NCI-H1417 (cell line): ENCODE measurements around the gene PLIN5.

Experiments used
- DNase-seq, 3 experiments: peaks; one replicate each; lab custom pipeline; 2025; lab: John Stamatoyannopoulos, UW

Gene PLIN5

GRCh38 chr19:4483385-4483784 lies 51.6 kb downstream of the PLIN5 start:
- DNase-seq = no peak

DNA sequence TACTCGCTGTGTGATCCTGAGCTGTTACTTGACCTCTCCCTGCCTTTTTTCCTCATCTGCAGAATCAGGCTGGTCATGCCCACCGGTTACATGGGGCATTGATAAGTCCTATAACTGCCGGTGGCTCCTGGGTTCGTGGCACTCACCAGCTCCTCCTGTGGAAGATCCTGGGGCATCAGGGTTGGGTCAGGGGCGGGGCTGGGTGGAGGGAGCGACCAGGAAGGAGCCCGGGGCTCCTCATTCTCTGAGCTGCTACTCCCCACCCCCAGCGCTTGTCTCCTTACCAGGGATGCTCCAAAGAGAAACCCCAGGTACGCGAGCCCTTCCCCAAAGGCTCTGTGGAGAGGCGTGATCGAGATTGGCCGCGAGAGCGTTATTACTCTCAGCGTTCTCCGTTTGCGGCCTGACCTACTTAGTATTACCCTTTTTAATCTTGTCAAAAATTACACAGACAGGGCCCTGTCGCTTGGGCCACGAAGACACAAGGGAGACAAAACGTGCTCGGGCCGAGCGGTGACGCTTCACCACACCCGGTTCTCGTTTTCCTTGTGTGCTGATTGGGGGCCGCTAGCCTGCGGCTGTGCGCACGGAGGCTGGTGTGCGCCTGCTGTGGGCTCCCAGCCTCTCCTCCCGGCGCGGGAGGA lies 52.2 kb downstream of the PLIN5 start:
- no peak for DNase-seq

- DNase-seq = no peak
Measured at GRCh38 chr19:4477034-4477801, 57.8 kb downstream of the PLIN5 start.

- peak in 2 of 3 experiments; percentile 24 to 62 for DNase-seq
Measured at GRCh38 chr19:4474514-4475022, 60.5 kb downstream of the PLIN5 start.

GRCh38 chr19:4473763-4474513 lies 61.1 kb downstream of the PLIN5 start:
- no peak for DNase-seq

DNA sequence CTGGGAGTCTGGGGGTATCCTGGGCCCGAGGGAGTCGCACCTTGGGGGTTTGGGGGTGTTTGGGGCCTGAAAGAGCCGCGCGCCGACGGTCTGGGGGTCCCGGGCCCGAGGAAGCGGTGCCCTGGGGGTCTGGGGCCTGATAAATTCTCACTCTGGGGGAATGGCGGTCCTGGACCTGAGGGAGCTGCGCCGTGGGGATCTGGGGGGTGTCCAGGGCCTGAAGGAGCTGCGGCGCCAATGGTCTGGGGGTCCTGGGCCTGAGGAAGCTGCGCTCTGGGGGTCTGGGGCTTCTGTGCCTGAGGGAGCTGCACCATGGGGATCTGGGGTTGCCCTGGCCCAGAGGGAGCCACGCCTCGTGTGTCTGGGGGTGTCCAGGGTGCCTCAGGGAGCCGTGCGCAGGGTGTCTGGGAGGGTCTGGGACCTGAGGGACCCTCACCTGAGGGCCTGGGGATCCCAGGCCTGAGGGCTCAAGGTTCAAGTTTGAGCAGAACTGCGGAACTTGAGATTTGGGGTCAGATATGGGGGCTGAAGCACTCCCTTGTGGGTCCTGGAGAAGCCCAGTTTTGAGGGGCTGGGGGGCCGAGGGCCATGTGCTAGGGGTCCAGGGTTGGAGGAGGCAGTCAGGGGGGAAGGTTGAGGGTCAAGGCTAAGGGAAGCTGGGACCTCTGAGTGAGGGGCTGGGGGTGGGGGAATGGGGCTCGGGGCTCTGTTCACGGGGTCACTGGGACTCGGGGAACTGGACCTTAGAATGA lies 61.8 kb downstream of the PLIN5 start:
- no peak for DNase-seq
